ENCODE data around the gene LAMTOR4. TPM values are rescaled to one million over a fixed set of nuclear protein-coding genes. Genes with fewer than 3 reads are reported as not detected.
A peak's percentile ranks its signal among the peaks of the same experiment; 100 is the strongest.
"Not testable (repeated sequence)": the region's sequence is repeated elsewhere in the genome, so short reads cannot be mapped to it uniquely, and the experiment has no call there.

The LAMTOR4 gene
- total RNA-seq, 2 experiments from 2014 or later: 134 to 143 TPM

DNA sequence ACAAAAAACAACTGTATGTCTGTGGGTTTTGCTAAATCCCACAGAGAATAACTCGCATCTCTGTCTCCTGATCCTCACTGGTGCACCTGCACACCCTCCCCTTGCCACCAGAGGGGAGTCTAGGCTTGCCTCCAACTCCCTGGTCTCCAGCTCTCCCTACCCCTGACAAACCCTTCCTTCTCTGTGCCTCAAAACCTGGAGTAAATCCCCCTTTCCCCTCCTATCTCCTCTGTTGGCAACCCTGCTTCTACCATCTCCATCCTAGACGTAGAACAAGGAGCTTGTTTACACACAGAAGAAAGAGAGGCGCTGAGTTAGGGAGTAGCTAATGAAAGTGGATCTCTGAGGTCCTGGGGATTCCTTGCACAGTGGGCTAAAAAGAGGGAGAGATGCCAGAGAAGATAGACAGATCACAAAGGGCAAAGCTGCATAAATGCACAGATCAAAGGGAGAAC is 16.0 kb upstream of the LAMTOR4 start:
- POLR2A ChIA-PET: interaction anchor here (0.9 to 1.1 kb wide), 2 partner anchors 86 to 88 kb away, joined by 3 to 5 read pairs; no protein-coding TSS in a partner anchor
- Mint-ChIP-seq H3K36me3 (ENCODE audit: low read depth) (peaks cover 2% of the 10 kb centered on the region), H3K27me3 (ENCODE audit: low read depth) (no peaks in the 10 kb centered on the region), H3K27ac (no peak overlapping the region), H3K4me3 (no peak overlapping the region), H3K4me1 (ENCODE audit: low read depth) (peaks cover 30% of the 10 kb centered on the region), H3K9me3 (ENCODE audit: insufficient read depth) (no peaks in the 10 kb centered on the region)
- CTCF ChIA-PET: interaction anchor here (0.6 to 11.3 kb wide), 41 partner anchors 8 to 322 kb away, joined by 3 to 200 read pairs (median 5); partner anchors contain the start of genes AP4M1, GAL3ST4, GPC2 and LAMTOR4
- ATAC-seq: peak; percentile 78
- DNase-seq: peak; percentile 79

DNA sequence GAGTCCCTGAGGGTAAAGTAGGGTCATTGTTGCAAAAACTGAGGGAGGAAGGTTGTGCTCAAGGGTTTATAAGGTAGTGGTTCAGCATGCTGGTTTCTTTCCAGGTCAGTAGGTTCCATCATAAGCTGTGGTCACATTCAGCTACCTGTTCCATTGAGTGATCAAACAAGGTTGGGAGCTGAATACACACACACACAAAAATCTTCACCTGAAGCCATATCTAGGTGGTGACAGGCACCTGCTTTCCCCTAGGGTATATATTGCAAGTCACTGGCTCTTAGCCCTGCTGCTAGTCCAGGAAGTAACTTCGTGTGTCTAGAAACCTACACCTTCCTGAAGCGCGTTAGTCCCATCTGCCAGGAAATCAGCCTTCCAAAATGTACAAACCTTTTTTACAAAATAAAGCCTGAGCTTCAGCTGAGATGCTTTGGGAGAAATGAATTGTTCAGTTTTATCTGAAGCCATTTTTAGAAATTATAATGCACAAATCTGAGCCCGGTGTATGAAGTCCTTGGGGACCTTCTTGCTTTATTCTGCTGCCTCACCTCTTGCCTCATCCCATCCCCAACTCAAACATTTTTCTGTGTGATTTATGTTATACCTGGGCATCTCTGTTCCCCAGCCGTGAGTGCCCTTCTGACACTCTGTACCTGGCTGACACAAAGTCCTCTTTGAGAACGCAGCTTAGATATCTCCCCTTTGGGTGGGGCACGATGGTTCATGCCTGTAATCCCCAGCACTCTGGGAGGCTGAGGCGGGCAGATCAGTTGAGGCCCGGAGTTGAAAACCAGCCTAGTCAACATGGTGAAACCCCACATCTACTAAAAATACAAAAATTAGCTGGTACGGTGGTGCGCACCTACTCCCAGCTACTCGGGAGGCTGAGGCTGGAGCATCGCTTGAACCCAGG is 10.6 kb upstream of the LAMTOR4 start:
- Mint-ChIP-seq H3K9me3 (ENCODE audit: insufficient read depth) (no peaks in the 10 kb centered on the region), H3K27me3 (ENCODE audit: low read depth) (no peaks in the 10 kb centered on the region), H3K4me3 (no peak overlapping the region), H3K27ac (peak overlapping the region; percentile 62), H3K4me1 (ENCODE audit: low read depth) (peaks cover 16% of the 10 kb centered on the region), H3K36me3 (ENCODE audit: low read depth) (no peaks in the 10 kb centered on the region)
- CTCF ChIA-PET: interaction anchor here (0.7 to 13.7 kb wide), 7 partner anchors 7 to 269 kb away, joined by 3 to 200 read pairs (median 5); partner anchors contain the start of gene PVRIG
- DNase-seq (no peak), ATAC-seq (peak; percentile 55)
- POLR2A ChIA-PET: interaction anchor here (0.6 to 1.3 kb wide), 3 partner anchors 10 to 300 kb away, joined by 3 to 6 read pairs (median 3); partner anchors contain the start of gene LAMTOR4

DNA sequence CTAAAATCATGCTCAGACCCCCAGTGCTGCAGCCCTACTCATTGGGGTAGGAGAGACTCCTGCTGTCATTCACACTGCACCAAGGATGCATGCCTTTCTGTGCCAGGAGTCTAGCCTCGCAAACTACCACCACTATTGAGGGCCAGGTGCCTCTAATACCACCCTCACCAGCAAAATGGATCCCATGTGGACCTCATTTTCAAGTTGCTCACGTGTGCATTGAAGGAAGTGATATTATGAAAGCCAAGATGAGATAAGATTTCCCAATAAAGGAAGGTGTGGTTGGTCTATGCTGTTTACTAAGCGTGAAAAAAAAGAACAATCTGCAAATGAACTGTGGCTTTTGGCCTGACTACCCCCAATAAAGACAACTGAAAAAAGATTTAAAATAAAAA is 7.2 kb upstream of the LAMTOR4 start:
- CTCF ChIA-PET: interaction anchor here (13.7 kb wide), 1 partner anchor 10 kb away, joined by 141 read pairs; no protein-coding TSS in a partner anchor
- DNase-seq (no peak), ATAC-seq (no peak)
- no peaks in the 10 kb centered on the region for H3K36me3 Mint-ChIP-seq (ENCODE audit: low read depth)
- H3K4me3 Mint-ChIP-seq: no peak overlapping the region
- H3K4me1 Mint-ChIP-seq (ENCODE audit: low read depth): peaks cover 16% of the 10 kb centered on the region
- no peaks in the 10 kb centered on the region for H3K27me3 Mint-ChIP-seq (ENCODE audit: low read depth)
- POLR2A ChIA-PET: interaction anchor here (1.9 kb wide), 1 partner anchor 14 kb away, joined by 4 read pairs; no protein-coding TSS in a partner anchor
- peak overlapping the region; percentile 1 for H3K27ac Mint-ChIP-seq
- no peaks in the 10 kb centered on the region for H3K9me3 Mint-ChIP-seq (ENCODE audit: insufficient read depth)

GRCh38 chr7:100142461-100142860 is 6.3 kb upstream of the LAMTOR4 start:
- H3K9me3 Mint-ChIP-seq (ENCODE audit: insufficient read depth): no peaks in the 10 kb centered on the region
- no peaks in the 10 kb centered on the region for H3K27me3 Mint-ChIP-seq (ENCODE audit: low read depth)
- H3K4me1 Mint-ChIP-seq (ENCODE audit: low read depth): peaks cover 16% of the 10 kb centered on the region
- no peak overlapping the region for H3K27ac Mint-ChIP-seq
- no peaks in the 10 kb centered on the region for H3K36me3 Mint-ChIP-seq (ENCODE audit: low read depth)
- ChIA-PET POLR2A (interaction anchor here (0.5 to 1.9 kb wide), 2 partner anchors 13 to 93 kb away, joined by 3 to 4 read pairs; no protein-coding TSS in a partner anchor), CTCF (interaction anchor here (13.7 kb wide), 1 partner anchor 11 kb away, joined by 141 read pairs; no protein-coding TSS in a partner anchor)
- no peak for DNase-seq
- no peak overlapping the region for H3K4me3 Mint-ChIP-seq
- no peak for ATAC-seq

DNA sequence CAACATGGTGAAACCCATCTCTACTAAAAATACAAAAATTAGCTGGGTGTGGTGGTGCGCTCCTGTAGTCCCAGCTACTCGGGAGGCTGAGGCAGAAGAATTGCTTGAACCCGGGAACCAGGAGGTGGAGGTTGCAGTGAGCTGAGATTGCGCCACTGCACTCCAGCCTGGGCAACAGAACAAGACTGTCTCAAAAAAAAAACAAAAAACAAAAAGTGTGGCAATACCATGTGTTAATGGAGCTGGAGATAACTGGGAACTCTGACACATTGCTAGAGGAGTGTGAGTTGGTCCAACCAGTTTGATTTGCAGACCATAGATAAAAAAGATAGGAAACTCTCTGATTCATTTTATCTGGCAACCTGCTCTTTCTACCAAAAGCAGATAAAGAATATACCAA is 2.4 kb upstream of the LAMTOR4 start:
- H3K27me3 Mint-ChIP-seq (ENCODE audit: low read depth); POLR2A ChIA-PET; H3K4me3 Mint-ChIP-seq; H3K27ac Mint-ChIP-seq; ATAC-seq; H3K9me3 Mint-ChIP-seq (ENCODE audit: insufficient read depth); DNase-seq: not testable (repeated sequence)
- CTCF ChIA-PET: interaction anchor here (1.6 to 13.7 kb wide), 4 partner anchors 15 to 71 kb away, joined by 3 to 141 read pairs (median 16); no protein-coding TSS in a partner anchor
- H3K36me3 Mint-ChIP-seq (ENCODE audit: low read depth): peaks cover 15% of the 10 kb centered on the region
- H3K4me1 Mint-ChIP-seq (ENCODE audit: low read depth): peaks cover 25% of the 10 kb centered on the region

DNA sequence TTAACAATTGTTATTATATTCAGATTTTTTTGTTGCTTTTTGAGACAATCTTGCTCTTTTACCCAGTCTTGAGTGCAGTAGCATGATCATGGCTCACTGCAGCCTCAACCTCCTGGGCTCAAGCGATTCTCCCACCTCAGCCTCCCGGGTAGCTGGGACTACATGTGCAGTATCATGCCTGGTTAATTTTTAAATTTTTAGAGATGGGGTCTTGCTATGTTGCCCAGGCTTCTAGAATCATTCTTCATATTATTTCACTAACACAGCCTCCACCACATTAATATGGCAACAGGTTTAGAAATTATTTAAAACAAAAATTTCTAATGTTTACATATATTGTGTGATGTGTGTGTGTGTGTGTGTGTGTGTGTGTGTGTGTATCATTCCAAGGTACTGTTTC is 1.4 kb upstream of the LAMTOR4 start:
- Mint-ChIP-seq H3K27me3 (ENCODE audit: low read depth) (no peaks in the 10 kb centered on the region), H3K4me1 (ENCODE audit: low read depth) (peaks cover 28% of the 10 kb centered on the region), H3K4me3 (no peak overlapping the region), H3K9me3 (ENCODE audit: insufficient read depth) (no peaks in the 10 kb centered on the region), H3K27ac (no peak overlapping the region), H3K36me3 (ENCODE audit: low read depth) (peaks cover 23% of the 10 kb centered on the region)
- POLR2A ChIA-PET: interaction anchor here (0.6 to 1.1 kb wide), 3 partner anchors 16 to 70 kb away, joined by 3 to 5 read pairs (median 3); no protein-coding TSS in a partner anchor
- CTCF ChIA-PET: interaction anchor here (0.8 to 13.7 kb wide), 6 partner anchors 10 to 70 kb away, joined by 3 to 141 read pairs (median 10); no protein-coding TSS in a partner anchor
- no peak for ATAC-seq
- DNase-seq: no peak

GRCh38 chr7:100148225-100148558 is 526 bp upstream of the LAMTOR4 start:
- POLR2A ChIA-PET: interaction anchor here (0.6 to 2.0 kb wide), 15 partner anchors 8 to 174 kb away, joined by 3 to 15 read pairs (median 5); partner anchors contain the start of genes MBLAC1, MCM7, PVRIG and TRAPPC14
- Mint-ChIP-seq H3K4me3 (peak overlapping the region; percentile 96), H3K36me3 (ENCODE audit: low read depth) (peaks cover 30% of the 10 kb centered on the region)

GRCh38 chr7:100152404-100152803 is 3.7 kb downstream of the LAMTOR4 start:
- Mint-ChIP-seq H3K4me1 (ENCODE audit: low read depth) (peaks cover 69% of the 10 kb centered on the region), H3K9me3 (ENCODE audit: insufficient read depth) (no peaks in the 10 kb centered on the region), H3K27me3 (ENCODE audit: low read depth) (no peaks in the 10 kb centered on the region), H3K4me3 (peak overlapping the region; percentile 20), H3K27ac (peak overlapping the region; percentile 66), H3K36me3 (ENCODE audit: low read depth) (peaks cover 65% of the 10 kb centered on the region)
- DNase-seq: no peak
- ATAC-seq: no peak
- POLR2A ChIA-PET: interaction anchor here (1.0 kb wide), 1 partner anchor 13 kb away, joined by 8 read pairs; no protein-coding TSS in a partner anchor
- CTCF ChIA-PET: interaction anchor here (1.5 kb wide), 1 partner anchor 20 kb away, joined by 4 read pairs; no protein-coding TSS in a partner anchor

More at GRCh38 chr7:100148225-100148558, 526 bp upstream of the LAMTOR4 start:
- CTCF ChIA-PET: interaction anchor here (0.8 to 13.7 kb wide), 12 partner anchors 8 to 72 kb away, joined by 3 to 141 read pairs (median 6); partner anchors contain the start of genes MBLAC1 and PVRIG
- no peaks in the 10 kb centered on the region for H3K9me3 Mint-ChIP-seq (ENCODE audit: insufficient read depth)
- H3K27ac Mint-ChIP-seq: peak overlapping the region; percentile 97
- DNase-seq: no peak
- no peak for ATAC-seq
- H3K27me3 Mint-ChIP-seq (ENCODE audit: low read depth): no peaks in the 10 kb centered on the region
- H3K4me1 Mint-ChIP-seq (ENCODE audit: low read depth): peaks cover 37% of the 10 kb centered on the region

- H3K36me3 Mint-ChIP-seq (ENCODE audit: low read depth): peaks cover 69% of the 10 kb centered on the region
- POLR2A ChIA-PET: interaction anchor here (1.0 to 1.6 kb wide), 2 partner anchors 12 to 52 kb away, joined by 3 to 8 read pairs; partner anchors contain the start of genes AP4M1 and MCM7
- no peak for ATAC-seq
These were observed 4.4 kb downstream of the LAMTOR4 start for GRCh38 chr7:100152937-100153666.

GRCh38 chr7:100153708-100154535 is 5.2 kb downstream of the LAMTOR4 start:
- POLR2A ChIA-PET: interaction anchor here (1.0 to 1.6 kb wide), 2 partner anchors 12 to 52 kb away, joined by 3 to 8 read pairs; partner anchors contain the start of genes AP4M1 and MCM7

More at GRCh38 chr7:100152937-100153666, 4.4 kb downstream of the LAMTOR4 start:
- Mint-ChIP-seq H3K4me3 (no peak overlapping the region), H3K27ac (peak overlapping the region; percentile 39), H3K27me3 (ENCODE audit: low read depth) (no peaks in the 10 kb centered on the region), H3K4me1 (ENCODE audit: low read depth) (peaks cover 69% of the 10 kb centered on the region), H3K9me3 (ENCODE audit: insufficient read depth) (no peaks in the 10 kb centered on the region)
- DNase-seq: no peak
- CTCF ChIA-PET: interaction anchor here (1.5 to 2.1 kb wide), 2 partner anchors 20 to 37 kb away, joined by 4 to 5 read pairs; no protein-coding TSS in a partner anchor

More at GRCh38 chr7:100153708-100154535, 5.2 kb downstream of the LAMTOR4 start:
- no peaks in the 10 kb centered on the region for H3K9me3 Mint-ChIP-seq (ENCODE audit: insufficient read depth)
- H3K27me3 Mint-ChIP-seq (ENCODE audit: low read depth): no peaks in the 10 kb centered on the region
- CTCF ChIA-PET: interaction anchor here (1.5 to 2.1 kb wide), 2 partner anchors 21 to 36 kb away, joined by 4 to 5 read pairs; no protein-coding TSS in a partner anchor
- no peak for DNase-seq
- peak overlapping the region; percentile 39 for H3K27ac Mint-ChIP-seq
- H3K4me3 Mint-ChIP-seq: no peak overlapping the region
- ATAC-seq: no peak
- peaks cover 66% of the 10 kb centered on the region for H3K36me3 Mint-ChIP-seq (ENCODE audit: low read depth)
- H3K4me1 Mint-ChIP-seq (ENCODE audit: low read depth): peaks cover 65% of the 10 kb centered on the region
